PC-9 (cell line): ENCODE data around the gene GIPC2.

Source experiments
- EZH2 ChIP-seq: fragments of 200-600 bp; sonication (generic); IDR thresholded peaks from 2 replicates; pipeline ENCODE4 v1.8.0; 2017; ENCODE audit warnings: antibody characterized with exemption, low read depth
- TF ChIP-seq, protein P1 (sequence below): fragments of 200-600 bp; sonication (generic); conservative IDR thresholded peaks from 2 replicates; pipeline ENCODE4 v1.6.1; 2017; ENCODE audit warnings: mixed run types, antibody characterized with exemption, mild to moderate bottlenecking, moderate library complexity

DNA sequence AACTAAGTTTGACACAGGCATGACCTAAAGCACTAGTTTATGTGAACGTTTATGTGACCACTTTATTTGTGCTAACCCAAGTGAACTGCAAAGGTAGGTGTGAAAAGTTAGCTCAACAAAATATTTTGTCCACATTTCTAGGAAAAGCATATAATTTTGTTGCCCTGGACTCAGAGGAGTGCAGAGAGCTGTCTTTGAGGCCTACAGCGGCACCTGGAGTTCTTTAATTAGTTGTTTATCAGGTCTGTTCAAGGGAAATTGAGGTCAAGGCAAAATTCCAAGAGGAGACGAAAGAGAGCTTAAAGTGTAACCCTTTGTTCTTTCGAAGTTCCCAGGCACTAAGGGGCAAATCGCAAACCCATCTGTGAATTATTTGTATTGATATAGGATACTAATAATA, 1.3 kb downstream of the GIPC2 start:
- TF ChIP-seq EZH2, result no peak
- TF ChIP-seq, protein P1, sequence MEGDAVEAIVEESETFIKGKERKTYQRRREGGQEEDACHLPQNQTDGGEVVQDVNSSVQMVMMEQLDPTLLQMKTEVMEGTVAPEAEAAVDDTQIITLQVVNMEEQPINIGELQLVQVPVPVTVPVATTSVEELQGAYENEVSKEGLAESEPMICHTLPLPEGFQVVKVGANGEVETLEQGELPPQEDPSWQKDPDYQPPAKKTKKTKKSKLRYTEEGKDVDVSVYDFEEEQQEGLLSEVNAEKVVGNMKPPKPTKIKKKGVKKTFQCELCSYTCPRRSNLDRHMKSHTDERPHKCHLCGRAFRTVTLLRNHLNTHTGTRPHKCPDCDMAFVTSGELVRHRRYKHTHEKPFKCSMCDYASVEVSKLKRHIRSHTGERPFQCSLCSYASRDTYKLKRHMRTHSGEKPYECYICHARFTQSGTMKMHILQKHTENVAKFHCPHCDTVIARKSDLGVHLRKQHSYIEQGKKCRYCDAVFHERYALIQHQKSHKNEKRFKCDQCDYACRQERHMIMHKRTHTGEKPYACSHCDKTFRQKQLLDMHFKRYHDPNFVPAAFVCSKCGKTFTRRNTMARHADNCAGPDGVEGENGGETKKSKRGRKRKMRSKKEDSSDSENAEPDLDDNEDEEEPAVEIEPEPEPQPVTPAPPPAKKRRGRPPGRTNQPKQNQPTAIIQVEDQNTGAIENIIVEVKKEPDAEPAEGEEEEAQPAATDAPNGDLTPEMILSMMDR, result no peak
